ENCODE results near the gene COLEC12.

Gene COLEC12

DNA sequence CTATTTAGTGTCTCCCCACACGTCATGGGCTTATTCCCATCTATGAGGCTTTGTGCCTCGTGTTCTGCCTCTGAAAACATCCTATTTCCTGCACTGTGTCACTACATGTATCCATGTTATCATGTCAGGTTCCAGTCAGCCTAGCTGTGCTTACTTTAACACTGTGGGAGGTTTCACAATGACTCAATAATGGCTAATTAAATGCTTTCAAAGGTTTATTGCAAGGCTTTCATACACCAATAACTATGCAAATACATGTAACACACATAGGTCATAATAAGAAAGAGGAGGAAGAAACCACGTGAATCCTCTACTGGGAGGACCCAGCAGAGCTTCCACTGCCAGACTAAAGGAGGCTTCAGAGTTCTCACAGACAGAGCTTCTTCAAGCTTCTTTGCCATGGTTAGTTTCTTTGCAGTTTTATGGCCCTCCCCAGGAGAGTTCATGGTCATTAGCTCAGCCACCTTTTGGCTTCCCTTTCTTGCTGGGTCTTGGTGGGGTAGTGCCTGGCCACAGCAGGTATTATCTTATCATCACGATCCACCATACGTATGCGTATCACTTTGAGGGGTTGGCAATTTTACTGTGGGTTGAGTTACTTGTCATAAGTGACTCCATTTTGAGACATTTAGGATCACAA lies 5.1 kb upstream of the COLEC12 start:
- DNase-seq: no peak

DNA sequence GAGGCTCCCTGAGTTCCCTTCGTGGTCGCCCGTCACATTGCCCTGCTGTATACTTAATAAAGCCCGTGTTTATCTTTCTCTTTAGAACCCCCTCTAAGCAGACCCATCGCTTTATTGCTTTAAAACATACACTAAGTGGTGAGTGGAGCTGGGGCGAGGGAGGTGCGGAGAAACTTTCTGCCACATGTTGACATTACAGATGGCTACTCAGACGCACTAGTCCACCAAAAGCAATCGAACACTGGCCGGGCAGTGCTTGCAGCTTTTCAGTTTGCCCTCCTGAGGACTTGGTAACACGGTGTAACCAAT lies 859 bp upstream of the COLEC12 start:
- DNase-seq: no peak

- no peak for DNase-seq
Measured at GRCh38 chr18:499776-500631, 497 bp downstream of the COLEC12 start.

GRCh38 chr18:498931-499775 lies 1.3 kb downstream of the COLEC12 start:
- DNase-seq: no peak

- DNase-seq: no peak
Measured at GRCh38 chr18:497688-498087, 2.8 kb downstream of the COLEC12 start.

- DNase-seq: no peak
Measured at GRCh38 chr18:495452-495851, 5.0 kb downstream of the COLEC12 start.

GRCh38 chr18:495017-495416 lies 5.5 kb downstream of the COLEC12 start:
- DNase-seq: no peak

DNA sequence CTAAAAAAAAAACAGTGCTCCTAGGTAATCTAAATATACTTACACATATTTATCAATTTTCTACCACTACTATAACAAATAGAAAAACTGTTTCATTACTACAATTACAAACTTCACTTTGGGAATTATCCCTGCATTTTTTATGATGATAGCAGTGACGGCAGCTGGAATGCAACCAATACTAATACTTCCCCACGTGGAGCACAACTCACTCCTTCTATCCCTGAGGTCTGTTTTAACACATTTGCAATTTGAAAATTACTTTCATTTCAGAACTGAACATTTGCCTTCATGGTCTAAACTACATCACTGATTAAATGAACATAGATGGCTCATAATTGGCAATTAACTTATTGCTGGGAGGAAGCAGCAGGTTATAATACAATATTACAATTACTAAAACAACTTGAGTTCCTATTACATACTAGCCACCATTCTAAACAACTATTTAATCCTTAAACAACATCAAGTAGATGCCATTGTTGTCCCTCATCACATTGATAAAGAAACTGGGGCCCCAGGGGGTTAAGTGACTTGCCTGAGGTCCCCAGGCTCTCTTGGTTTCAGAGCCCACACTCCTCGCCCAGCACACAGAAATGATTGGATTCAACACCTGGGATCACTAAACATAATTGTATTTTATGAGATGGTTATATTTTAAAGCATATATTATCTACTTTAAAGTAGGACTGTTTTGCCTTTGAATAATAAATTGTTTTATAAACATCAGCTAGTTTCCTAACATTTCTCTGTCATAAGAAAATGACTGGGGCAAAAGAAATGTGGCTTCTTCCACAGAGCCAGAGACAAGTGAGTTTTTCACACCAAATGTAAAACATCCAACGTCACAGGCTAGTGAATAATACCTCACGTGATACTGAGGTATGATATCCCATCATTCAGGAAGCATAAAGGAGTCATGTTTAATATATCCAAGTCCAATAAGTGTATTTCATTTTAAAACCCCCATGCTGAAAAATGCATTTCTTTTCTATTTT lies 6.2 kb downstream of the COLEC12 start:
- no peak for DNase-seq

GRCh38 chr18:492451-492850 lies 8.1 kb downstream of the COLEC12 start:
- DNase-seq: no peak

DNA sequence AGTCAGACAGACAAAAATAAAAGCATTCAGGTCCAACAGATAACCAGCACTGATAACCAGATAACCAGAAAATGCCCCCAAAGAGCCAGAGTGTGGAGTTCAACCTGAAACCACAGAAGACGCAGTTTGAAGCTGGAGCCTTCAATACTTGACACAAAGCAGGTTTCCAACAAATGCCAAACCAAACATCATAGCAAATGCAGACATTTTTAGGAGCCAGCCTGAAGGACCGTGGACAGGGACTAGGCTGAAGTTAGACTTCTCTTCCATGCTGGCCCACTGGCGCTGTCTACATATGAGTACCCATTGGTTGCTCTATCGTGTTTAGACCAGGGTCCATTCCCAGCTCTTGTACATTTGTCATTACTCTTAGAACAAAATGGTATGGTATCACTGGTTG lies 9.9 kb downstream of the COLEC12 start:
- no peak for DNase-seq

DNA sequence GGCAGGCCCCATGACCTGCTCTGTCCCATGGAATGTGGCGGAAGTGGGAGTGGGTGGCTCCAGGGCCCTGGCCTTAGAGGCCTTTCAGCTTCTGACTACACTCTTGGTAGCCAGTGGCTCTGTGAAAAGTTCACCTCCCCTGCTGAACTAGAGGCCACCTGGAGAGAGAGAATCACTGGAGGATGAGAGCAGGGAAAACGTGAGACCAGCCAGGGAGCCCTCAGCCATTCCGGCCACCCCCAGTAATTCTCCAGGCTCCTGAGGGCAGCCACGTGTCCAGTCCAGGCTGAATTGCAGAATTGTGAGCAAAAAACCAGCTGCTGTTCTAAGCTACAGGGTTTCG lies 10.5 kb downstream of the COLEC12 start:
- DNase-seq: no peak

GRCh38 chr18:489244-490023 lies 11.1 kb downstream of the COLEC12 start:
- DNase-seq: no peak

DNA sequence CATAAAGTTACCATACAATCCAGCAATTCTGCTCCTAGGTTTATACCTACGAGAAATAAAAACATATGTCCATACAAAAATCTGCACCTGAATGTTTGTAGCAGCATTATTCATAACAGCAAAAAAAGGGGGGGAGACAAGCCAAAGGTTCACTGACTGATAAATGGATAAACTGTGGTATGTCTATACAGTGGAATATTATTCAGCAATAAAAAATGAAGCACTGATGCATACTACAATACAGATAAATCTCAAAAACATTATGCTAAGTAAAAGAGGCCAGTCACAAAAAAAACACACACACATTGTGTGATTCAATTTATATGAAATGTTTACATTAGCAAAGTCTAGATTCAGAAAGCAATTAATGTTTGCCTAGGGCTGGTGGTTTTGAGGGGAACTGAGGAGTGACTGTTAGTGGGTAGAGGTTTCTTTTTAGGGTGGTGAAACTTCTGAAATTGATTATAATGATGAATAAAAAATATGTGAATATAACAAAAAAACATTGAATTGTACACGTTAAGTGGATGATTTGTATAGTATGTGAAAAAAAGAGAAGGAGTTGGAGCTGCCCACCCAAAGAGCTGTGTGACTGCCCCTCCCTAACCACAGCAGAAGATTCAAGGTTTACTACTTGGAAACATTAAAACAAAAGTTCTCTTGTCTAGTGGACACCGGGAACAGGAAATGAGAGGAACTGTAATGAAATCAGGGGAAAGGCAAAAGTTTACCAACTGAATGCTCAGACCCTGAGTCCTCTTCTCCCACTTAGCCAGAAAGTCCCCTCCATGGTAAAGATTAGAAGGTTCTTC lies 13.4 kb downstream of the COLEC12 start:
- no peak for DNase-seq

- no peak for DNase-seq
Measured at GRCh38 chr18:484749-485464, 15.6 kb downstream of the COLEC12 start.

GRCh38 chr18:478681-479080 lies 21.8 kb downstream of the COLEC12 start:
- DNase-seq: no peak

- DNase-seq: no peak
Measured at GRCh38 chr18:477565-477964, 22.9 kb downstream of the COLEC12 start.

GRCh38 chr18:476251-476664 lies 24.2 kb downstream of the COLEC12 start:
- DNase-seq: no peak

DNA sequence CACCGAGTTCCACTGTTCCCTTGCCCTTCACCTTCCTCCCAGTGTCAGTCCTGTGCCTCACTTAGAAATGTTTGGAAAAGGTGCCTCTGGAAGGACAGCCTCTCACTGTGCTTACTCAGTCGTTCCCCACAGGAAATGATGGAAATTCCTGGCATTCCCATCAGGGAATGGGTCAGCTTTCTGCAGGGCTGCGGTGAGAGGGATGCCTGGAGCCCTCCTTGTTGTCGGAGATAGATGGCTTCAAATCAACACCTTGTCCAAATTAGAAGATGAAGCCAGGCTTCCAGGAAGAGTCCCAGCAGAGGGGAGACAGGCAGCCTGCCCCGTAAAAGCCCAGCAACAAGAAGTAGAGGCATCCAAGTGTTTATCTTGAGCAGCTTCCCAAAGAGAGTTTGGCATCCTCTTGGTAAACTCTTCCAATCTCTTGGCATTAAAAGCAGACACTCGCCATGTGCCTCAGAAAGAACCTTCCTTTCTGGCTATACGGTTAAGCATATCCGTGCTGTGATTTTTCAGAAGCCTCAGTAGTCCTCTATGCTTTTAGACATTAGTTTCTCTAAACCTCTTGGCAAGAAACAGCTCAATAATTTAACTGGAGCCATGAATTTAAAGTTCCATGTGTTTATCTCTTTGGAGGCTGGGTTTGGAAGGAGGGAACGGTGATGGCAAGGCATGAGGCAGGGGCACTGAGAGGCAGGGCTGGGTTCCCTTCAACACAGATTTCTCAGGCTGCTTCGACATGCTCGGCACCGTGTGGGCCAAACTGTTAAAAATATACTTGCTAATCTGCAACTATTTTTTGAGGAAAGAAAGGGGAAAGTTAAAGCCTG lies 25.1 kb downstream of the COLEC12 start:
- no peak for DNase-seq

DNA sequence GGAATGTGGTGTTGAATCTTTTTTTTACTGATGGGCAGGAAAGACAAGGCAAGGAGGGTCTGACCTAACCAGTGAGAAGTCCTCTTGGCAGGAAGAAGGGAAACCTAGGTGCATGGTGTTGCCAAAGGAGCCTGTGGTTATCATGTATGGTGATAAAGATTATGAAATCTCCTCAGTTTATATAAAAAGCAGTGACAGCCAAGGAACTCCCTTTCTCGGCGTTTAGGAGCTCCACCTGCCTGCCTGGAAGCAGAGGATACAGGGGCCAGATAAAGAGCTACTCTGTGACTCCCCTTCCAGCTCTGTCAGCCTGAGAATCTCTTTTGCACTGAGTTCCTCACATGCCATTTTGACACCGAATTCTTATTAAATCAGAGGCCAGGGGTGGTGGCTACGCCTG lies 26.1 kb downstream of the COLEC12 start:
- DNase-seq: no peak
